GM18511 (cell line): ENCODE data around the gene STAM.
"Not testable (repeated sequence)": the region's sequence is repeated elsewhere in the genome, so short reads cannot be mapped to it uniquely, and the experiment has no call there.

Source experiments
- ATAC-seq: cut with Tn5 transposase; IDR thresholded peaks from one replicate; pipeline ENCODE4 v1.9.1; 2021; ENCODE audit warnings: mild to moderate bottlenecking, moderate library complexity; ENCODE audit not compliant: unreplicated experiment

The STAM gene

DNA sequence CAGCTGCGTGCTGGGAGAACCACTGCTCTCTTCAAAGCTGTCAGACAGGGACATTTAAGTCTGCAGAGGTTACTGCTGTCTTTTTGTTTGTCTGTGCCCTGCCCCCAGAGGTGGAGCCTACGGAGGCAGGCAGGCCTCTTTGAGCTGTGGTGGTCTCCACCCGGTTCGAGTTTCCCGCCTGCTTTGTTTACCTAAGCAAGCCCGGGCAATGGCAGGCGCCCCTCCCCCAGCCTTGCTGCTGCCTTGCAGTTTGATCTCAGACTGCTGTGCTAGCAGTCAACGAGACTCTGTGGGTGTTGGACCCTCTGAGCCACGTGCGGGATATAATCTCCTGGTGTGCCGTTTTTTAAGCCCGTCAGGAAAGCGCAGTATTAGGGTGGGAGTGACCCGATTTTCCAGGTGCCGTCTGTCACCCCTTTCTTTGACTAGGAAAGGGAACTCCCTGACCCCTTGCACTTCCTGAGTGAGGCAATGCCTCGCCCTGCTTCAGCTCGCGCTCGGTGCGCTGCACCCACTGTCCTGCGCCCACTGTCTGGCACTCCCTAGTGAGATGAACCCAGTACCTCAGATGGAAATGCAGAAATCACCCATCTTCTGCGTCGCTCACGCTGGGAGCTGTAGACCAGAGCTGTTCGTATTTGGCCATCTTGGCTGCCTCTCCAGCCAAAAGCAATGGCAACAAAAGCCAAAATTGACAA lies 78.5 kb downstream of the STAM start:
- ATAC-seq, result not testable (repeated sequence)

DNA sequence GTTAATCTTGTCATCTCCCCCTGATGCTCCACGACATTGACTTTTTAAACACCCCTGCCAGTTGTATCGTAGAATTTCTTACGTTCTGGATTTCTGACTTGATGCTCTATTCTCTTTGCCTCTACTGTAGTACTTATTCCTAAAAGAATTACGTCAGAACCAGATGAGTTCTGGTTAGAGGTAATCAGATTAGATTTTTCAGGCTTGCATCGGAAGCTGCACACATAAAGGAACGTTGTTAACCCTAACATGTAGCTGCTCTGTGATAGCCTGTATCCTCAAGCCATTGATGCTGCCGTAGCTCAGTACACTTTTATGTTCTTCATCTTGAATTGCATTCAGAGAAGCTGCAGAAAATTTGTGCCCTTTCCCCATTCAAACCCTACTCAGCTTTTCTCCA lies 81.8 kb downstream of the STAM start:
- ATAC-seq, result no peak

DNA sequence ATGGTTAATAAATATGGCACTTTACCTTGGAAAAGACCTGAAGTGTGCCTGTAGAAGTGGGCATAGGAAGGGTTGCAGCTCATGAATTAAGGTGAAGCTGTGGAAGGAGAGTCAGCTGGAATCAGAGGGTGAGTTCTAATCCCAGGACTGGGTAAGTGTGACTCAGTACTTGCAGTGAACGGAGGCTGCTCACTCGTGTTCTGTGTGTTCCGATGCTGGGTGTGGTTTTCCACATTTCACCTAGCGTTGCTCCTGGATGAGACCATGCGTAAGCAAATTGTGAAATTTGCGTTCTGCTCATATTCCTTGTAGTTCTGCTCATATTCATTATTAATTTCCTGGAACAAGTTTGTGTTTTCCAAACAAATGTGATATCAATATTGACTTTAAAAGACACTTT lies 85.7 kb downstream of the STAM start:
- ATAC-seq, result no peak

DNA sequence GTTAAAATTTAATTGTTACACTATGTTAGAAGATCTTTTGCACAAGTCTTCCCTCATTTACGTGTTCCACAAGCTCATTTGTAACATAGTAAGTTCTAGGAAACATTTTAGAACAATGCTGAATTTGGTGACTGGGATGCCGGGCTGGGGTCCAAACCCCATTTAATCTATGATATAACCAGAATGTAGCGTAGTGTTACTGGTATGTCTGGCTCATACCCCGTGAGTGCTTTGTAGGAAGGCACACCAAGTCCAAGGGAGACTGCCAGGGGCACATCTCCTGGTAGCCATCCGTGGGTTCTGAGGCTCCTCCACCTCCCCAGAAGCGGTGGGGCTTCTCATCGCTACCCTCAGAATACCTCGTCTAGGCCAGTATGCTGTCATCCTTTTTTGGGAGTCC lies 86.7 kb downstream of the STAM start:
- no peak for ATAC-seq

DNA sequence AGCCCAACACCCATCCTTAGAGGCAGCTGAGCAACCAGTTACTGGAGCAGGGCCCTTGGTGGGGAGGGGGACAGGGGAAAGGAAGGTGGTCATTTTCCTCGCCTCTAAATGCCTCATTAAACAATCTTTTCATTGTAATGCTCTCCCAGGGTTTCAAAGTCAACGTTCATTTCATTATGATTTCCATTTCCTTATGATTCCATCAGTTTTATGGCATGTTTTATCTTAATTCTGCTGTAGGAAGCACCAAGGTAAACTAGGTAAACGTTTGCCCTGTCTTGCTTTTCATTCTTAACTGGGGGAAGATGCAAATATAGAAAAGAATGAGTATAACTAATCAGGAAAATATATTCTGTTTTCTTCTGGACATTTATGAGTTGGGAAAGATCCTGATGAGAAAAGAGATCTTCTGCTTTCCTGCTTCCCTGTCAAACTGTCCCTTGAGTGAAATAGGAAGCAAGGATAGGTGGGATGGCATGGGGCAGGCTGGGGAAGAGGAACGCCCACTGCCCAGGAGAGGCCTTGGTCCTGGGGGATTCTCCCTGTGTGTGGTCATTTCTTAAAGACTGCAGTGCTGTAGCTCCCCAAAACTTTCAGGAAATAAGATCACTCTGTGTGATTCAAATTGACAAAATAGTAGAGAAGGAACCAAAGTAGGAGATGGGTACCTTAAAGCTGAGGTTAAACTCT lies 87.5 kb downstream of the STAM start:
- no peak for ATAC-seq

DNA sequence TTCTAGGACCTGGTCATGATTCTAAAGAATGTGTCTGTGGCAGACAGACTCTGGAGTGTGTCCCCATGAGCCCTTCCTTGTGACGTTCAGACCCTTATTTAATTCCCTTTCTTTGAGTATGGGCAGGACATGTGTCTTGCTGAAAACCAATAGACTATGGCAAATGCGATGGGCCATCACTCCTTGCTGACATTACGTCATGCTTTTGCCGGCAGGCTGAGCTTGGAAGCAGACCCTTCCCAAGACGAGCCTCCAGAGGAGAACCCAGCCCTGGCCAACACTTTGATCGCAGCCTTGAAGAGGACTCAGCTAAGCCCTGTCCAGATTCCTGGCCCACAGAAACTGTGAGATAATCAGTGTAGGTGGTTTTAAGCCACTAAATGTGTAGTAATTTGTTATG lies 89.7 kb downstream of the STAM start:
- ATAC-seq, result no peak

DNA sequence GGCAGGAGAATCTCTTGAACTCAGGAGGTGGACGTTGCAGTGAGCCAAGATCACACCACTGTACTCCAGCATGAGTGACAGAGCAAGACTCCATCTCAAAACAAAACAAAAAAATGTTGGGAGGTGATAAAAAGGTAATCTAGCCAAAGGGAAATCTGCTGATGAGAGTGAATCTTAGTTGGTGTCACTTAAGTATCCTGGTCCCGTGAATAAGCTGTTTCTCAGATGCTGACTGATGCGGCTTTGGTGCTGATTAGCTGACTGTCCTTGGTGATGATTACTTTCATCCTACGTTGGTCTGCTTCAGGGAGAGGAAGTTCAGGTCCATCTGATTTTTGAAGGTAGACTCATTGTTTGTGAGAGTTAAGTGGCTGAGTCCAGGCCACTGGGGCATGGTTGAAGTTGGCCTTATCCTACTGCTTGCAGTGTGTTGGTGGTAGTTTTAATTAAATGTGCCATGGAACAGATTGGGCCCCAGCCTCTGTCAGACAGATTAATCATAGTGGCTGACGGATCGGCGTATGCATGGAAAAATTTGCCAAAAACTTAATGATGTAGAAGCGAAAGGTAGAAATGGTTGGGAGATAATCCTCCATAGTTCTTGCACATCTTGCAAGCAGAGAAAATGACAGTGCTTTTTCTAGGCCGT lies 90.6 kb downstream of the STAM start:
- ATAC-seq, result no peak

DNA sequence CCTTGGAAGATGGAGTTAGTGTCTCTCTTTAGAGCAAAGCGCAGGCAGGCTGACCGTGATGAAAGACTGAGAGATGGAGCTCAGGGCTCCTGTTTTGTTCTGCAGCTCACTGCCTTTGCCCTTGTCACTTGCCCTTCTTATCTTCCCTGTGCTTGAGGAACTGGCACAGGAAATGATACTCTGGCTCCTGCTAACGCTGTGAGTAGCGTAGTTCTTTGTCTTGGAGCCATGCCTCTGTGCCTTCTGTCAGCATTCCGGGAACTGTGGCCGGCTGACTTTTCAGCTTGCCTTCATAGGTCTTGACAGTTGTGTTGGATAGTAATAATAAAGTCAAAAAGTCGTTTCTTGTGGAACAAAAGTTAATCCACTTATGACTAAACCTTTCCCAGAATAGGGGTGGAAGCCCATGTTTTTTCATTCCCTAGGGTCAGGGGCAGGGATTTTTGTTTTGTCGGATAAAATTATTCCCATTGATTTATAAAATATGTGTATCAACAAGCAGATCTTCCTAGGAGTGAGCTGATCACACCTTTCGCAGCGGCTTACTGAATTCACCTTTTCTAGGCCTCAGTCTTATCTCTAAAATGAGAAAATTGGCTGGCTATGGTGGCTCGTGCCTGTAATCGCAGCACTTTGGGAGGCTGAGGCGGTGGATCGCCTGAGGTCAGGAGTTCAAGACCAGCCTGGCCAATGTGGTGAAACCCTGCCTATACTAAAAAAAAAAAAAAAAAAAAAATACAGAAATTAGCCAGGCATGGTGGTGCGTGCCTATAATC lies 91.4 kb downstream of the STAM start:
- no peak for ATAC-seq

DNA sequence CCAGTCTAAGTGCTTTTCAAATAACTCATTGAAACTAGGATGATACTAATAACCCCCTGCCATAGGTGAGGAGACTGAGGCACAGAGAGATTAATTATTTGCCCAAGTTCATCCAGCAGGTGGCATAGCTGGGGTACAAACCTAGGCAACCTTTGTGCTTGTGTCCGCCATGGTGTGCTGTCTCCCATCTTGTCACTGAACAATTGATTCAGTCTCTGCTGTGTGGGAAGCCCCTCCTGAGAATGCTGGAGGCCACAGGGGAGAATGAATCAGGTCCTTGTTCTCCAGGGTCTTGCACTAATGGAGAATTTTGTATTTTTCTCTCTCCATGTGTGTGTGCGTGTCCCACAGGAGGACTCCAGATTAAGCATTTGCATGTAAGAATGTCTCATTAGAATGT lies 92.3 kb downstream of the STAM start:
- ATAC-seq, result no peak

DNA sequence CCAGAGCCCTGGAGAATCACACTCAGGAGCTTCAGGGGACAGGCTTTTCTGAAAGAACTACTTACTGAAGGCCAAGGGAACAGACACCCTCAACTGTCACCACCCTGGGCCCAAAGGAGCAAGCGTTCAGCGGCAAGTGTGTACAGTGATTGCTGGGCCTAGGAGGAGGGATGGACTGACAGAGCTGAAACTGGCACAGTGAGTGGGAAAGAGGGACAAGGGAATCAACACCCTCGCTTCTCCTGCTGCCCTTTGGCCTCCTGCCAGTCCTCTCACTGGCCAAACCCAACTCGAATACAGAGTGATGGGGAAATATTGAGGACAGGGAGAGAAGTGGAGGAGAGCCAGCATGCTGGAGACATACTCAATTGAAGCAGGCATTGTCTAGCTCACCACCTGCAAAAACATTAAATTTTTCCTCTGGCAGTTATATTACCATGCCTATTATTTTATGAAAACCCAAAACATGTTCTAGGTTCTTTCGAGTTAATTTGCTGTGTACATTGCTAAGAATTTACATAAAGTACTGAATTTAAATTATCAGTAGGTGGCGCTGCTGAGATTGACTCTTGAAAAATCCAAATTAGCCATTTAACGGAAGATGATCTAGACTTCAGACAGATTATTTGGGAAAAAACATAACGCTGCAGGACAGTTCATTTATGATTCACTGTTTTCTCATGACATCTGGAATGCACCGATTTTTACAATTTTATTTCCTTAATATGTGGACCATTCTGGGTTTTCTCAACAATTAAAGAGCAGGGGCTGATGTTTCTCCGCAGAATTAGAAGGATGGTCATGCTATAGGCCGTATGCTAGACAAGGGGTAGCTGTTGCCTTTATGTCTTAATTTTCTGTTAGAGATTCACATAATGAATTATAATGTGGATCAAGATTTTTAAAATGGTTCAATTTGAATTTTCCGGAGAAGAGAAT lies 93.3 kb downstream of the STAM start:
- no peak for ATAC-seq

DNA sequence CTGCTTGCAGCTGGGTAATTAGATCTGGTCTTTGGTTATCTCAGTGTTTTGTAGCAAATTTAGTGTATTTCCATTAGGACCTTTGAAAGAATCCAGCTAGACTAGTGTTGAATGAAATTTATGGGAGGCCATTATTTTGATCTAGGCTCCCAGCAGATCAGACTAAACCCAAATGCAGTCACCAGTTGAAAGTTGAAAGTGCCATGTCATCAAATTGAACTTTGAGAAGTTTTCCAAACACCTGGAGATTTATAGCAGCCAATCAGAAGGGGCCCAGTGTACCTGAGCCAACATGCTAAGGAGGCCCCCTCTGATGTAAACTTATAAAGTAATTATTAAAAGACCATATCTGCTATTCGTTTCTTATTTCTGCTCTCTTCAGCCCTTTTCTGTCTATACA lies 96.7 kb downstream of the STAM start:
- no peak for ATAC-seq

DNA sequence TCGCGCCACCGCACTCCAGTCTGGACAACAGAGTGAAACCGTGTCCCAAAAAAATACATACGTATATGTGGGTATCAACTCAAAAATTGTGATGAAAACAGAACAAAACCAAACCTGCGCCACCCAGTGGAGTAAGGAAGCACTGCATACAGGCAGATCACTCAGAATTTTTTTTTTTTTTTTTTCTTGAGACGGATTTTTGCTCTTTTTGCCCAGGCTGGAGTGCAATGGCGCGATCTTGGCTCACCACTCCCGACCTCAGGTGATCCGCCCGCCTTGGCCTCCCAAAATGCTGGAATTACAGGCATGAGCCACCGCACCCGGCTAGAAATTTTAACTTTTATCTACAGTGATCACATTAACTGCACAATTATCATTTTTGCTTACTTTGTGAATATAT lies 99.0 kb downstream of the STAM start:
- no peak for ATAC-seq

DNA sequence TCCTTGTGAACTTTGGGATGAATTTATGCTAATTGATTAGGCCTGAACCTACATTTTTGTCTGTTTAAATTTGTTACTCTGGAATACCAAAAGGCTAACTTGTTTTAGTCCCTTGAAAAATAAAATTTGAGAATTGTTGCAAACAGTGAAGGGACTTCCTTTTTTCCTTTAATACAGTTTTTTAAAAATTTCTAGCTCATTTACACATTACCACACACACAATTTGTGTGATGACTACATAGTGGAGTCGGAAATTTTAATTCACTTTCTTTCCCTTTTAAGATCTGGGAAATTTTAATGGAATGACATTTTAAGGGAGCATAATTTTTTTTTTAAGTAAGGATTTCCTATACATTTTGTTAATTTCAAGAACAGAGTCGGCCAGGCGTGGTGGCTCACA lies 99.5 kb downstream of the STAM start:
- no peak for ATAC-seq

DNA sequence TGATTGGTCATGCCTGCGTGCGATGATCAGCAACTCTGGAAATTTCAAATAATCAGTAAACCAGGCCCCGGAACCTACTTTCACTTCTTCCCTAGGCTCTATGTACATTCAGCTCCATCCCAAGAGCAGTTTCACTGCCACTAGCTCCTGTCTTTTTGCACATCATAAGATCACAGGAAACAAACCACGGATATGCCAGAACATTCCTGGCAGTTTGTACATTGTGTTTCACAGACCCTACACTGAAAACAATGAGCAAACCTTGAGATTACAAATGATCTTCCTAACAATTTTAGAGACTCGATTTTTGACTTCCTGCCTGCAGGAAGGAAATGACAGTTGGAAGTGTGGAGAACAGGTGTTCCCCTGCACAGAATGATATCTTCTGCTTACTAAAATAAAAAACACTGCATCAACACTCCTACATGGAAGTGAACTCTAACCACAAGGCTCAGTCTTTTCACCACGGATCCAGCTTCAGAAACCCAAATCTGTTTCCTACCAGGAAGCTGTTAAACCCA lies 100.5 kb downstream of the STAM start:
- no peak for ATAC-seq

DNA sequence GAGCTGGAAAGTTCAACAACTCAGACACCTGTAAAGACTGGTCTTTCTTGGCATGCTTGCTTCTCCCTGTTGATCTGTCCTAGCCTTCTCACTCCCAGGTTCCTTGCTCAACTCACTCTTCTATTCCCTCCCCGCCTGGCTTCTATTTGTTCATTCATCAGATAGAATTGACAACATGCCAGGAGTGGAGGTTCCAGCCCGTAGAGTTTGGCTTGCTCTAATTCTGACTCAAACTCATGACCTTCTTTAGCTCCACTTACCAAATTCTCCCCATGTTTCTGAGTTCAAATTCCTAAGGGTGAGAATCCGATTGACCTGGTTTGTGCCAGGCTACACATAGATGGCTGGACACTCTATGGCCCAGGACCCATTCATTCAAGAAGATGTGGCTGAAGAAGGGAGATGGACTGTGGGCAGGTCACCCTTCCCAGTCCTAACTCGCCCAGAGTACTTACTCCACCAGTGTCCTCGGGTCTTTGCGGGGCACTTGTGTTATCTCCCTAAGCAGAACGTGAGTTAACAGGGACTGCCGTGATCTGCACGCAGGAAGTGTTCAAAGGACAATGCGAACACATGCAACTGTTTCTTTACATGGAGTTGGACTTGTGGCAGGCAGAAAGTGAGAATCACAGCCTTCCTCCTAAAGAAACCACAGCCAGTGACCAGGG lies 104.1 kb downstream of the STAM start:
- ATAC-seq, result no peak

DNA sequence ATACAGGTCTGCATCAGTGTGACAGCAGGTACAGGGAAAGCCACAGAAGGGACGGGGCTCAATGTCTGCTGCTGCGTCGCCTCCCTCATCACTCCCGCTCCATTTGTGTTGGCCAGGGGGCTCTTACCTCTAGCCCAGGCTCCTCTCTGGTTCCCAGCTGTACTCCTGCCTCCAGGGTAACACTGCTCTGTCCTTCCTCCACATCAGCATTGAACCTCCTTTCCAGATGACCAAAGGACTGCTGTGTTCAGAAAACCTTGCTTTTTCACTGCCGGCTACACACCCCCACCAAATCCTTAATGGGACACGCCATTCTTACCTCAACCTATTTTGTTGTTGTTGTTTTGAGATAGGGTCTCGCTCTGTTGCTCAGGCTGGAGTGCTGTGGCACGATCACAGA lies 105.9 kb downstream of the STAM start:
- ATAC-seq, result no peak

DNA sequence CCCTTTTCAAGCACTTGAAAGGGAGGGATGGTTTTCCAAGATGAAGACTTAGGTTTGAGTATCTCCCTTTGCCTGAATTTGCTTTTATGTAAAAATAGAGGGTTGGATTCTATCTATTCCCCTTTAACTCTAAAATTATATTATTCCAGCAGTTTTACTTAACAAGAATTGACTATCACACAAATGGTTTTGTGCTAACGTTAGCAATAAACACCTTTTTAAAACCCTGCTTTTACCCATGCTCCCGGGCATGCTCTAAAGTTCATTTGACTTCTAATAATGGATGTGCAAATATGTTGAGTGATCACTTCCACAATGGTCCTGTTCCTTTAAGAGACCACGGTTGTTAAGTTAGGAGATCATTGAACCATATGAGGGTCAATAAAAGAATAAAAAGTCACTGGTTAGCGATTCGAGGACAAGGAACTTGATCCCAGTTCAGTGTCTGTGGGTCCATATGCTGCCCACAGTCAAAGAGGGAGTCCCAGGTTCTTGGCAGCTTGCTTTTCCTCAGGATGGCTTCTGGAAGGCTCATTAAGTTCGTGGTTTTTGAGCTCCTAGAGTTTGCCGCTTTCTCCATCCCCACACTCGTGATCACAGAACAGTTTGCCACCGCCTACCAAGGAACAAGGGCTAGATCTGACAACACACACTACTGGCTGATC lies 108.0 kb downstream of the STAM start, which contains the start of gene TMEM236:
TSS of gene TMEM236 (plus strand) at position 421 of the 665 bp plus-strand sequence. CDS start at position 516, 95 bp downstream.
- no peak for ATAC-seq

DNA sequence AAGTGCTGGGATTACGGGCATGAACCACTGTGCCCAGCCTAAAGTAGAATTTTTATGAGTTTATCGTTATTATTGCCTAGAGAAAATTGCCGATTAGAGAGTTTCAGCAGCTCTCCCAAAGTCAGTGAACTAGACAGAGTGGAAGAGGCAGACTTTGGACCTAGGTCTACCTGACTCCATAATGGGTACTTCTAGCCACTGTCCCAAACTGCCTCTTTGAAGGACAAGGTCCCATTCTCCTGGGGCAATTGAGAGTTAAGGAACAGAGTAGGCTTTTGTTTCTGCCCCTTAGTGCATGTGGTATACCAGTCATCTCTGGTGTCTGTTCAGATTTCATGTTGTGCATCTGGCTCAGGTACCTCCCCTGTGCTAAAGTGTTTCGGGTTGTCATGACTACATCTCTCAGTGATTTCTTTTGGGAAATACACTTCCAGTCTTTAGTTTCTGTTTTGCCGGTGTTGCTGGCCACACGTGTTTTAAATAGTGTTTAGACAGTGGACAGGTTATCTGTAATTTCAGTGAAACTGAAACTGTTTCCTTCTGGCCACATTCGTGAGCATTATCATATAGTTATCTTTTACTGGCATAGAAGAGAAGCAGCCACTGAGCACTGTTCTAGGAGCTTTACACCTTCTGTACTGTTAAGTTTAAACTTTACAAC lies 112.7 kb downstream of the STAM start:
- ATAC-seq, result peak; percentile 95
